Measurements from ENCODE around the gene NKD1. TPM values are rescaled to one million over a fixed set of nuclear protein-coding genes. Genes with fewer than 3 reads are reported as not detected.
A peak's percentile ranks its signal among the peaks of the same experiment; 100 is the strongest.

The NKD1 gene
- total RNA-seq, 1 donor from 2014 or later = under 0.01 TPM

- no peak for TF ChIP-seq CTCF (IDR thresholded peaks at IDR 0.05; ENCODE audit: insufficient read depth, low read length, severe bottlenecking)
- Histone ChIP-seq H3K36me3 (ENCODE audit: control insufficient read depth, insufficient read depth, low read length) (no peaks in the 10 kb centered on the region), H3K27me3 (ENCODE audit: control insufficient read depth, insufficient read depth, low read length) (no peaks in the 10 kb centered on the region), H3K4me3 (ENCODE audit: low read depth, low read length) (no peak overlapping the region)
- FAIRE-seq (no peak), DNase-seq (ENCODE audit: low read depth) (no peak)
Observed at GRCh38 chr16:50659806-50660205, 111.6 kb downstream of the NKD1 start.

GRCh38 chr16:50662306-50662940 lies 114.2 kb downstream of the NKD1 start:
- no peak for DNase-seq (ENCODE audit: low read depth)
- Histone ChIP-seq H3K36me3 (ENCODE audit: control insufficient read depth, insufficient read depth, low read length) (no peaks in the 10 kb centered on the region), H3K27me3 (ENCODE audit: control insufficient read depth, insufficient read depth, low read length) (no peaks in the 10 kb centered on the region), H3K4me3 (ENCODE audit: low read depth, low read length) (no peak overlapping the region)
- FAIRE-seq = peak; percentile 66
- no peak for TF ChIP-seq CTCF (IDR thresholded peaks at IDR 0.05; ENCODE audit: insufficient read depth, low read length, severe bottlenecking)

- DNase-seq (ENCODE audit: low read depth) = no peak
- FAIRE-seq = no peak
- TF ChIP-seq CTCF (IDR thresholded peaks at IDR 0.05; ENCODE audit: insufficient read depth, low read length, severe bottlenecking) = no peak
- no peak overlapping the region for H3K4me3 ChIP-seq (ENCODE audit: low read depth, low read length)
- no peaks in the 10 kb centered on the region for H3K36me3 ChIP-seq (ENCODE audit: control insufficient read depth, insufficient read depth, low read length)
- no peaks in the 10 kb centered on the region for H3K27me3 ChIP-seq (ENCODE audit: control insufficient read depth, insufficient read depth, low read length)
Observed at GRCh38 chr16:50664270-50664669, 116.1 kb downstream of the NKD1 start.

- H3K4me3 ChIP-seq (ENCODE audit: low read depth, low read length) = peak overlapping the region; percentile 5
- TF ChIP-seq CTCF (IDR thresholded peaks at IDR 0.05; ENCODE audit: insufficient read depth, low read length, severe bottlenecking) = peak; percentile 82
Observed at GRCh38 chr16:50665128-50665878, 117.1 kb downstream of the NKD1 start.

GRCh38 chr16:50666658-50667496 lies 118.7 kb downstream of the NKD1 start:
- no peaks in the 10 kb centered on the region for H3K36me3 ChIP-seq (ENCODE audit: control insufficient read depth, insufficient read depth, low read length)
- no peak for TF ChIP-seq CTCF (IDR thresholded peaks at IDR 0.05; ENCODE audit: insufficient read depth, low read length, severe bottlenecking)
- H3K4me3 ChIP-seq (ENCODE audit: low read depth, low read length) = no peak overlapping the region
- no peak for FAIRE-seq
- H3K27me3 ChIP-seq (ENCODE audit: control insufficient read depth, insufficient read depth, low read length) = no peaks in the 10 kb centered on the region
- DNase-seq (ENCODE audit: low read depth) = no peak

More at GRCh38 chr16:50665128-50665878, 117.1 kb downstream of the NKD1 start:
- Histone ChIP-seq H3K27me3 (ENCODE audit: control insufficient read depth, insufficient read depth, low read length) (no peaks in the 10 kb centered on the region), H3K36me3 (ENCODE audit: control insufficient read depth, insufficient read depth, low read length) (no peaks in the 10 kb centered on the region)
- no peak for FAIRE-seq
- peak; percentile 44 for DNase-seq (ENCODE audit: low read depth)

Data from bronchial epithelial cell (primary cell).